ENCODE results near the gene EEF1AKMT3. TPM values are rescaled to one million over a fixed set of nuclear protein-coding genes. Genes with fewer than 3 reads are reported as not detected.
A peak's percentile ranks its signal among the peaks of the same experiment; 100 is the strongest.

EEF1AKMT3 gene
- total RNA-seq, 1 experiment from 2014 or later = 100 TPM

DNA sequence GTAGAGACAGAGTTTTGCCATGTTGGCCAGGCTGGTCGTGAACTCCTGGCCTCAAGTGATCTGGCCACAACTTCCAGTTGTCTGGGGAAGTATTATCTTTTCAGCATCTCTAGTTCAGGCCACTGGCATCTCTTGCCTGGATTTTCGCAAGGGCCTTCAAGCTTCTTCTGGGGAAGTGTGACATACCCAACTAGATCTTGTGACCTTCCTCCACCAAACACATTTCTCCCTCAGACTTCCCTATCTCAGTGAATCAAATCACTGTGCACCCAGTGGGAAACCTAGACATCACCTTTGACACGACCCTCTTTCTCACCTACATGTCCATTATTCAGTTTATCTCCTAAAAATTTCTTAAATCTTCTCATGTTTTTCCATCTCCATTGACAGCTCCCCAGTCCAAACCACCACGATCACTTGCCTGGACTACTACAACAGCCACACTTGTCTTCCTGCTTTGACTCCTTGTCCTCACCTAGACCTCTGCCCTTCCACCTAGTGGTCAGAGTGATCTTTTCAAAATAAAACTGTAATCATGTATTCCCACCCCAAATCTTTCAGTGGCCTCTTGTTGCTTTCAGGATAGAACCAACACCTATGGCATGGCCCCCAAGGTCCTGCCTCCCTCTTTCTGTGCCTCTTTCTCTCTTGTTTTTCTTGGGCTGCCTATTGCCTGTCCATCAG is 3.3 kb downstream of the EEF1AKMT3 start:
- H3K4me3 ChIP-seq = no peak overlapping the region
- peaks cover 9% of the 10 kb centered on the region for H3K4me1 ChIP-seq
- H3K36me3 ChIP-seq = peaks cover 12% of the 10 kb centered on the region
- no peaks in the 10 kb centered on the region for H3K9me3 ChIP-seq (replicated peaks)
- peak in 1 of 2 experiments; percentile 70 for DNase-seq
- no peak overlapping the region for H3K27ac ChIP-seq
- no peaks in the 10 kb centered on the region for H3K27me3 ChIP-seq

DNA sequence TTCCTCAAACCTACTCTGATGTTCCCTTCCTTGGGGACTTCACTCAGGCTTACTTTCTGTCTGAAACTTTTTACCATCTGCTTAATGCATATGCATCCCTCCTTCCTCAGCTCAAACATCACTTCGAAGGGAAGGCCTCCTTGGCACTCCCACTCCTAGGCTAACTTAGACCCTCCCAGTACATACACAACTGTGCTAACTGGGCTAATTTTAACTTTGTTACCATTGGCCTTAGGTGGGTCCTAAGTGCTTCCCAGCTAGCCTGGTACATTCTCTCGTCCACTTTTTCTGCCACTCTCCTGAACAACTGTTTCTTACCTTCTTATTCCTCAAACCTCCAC is 3.8 kb downstream of the EEF1AKMT3 start:
- Histone ChIP-seq H3K27ac (no peak overlapping the region), H3K27me3 (no peaks in the 10 kb centered on the region), H3K4me3 (no peak overlapping the region), H3K36me3 (peaks cover 9% of the 10 kb centered on the region), H3K4me1 (peaks cover 5% of the 10 kb centered on the region; the same call in 1 of the 2 replicates), H3K9me3 (replicated peaks) (no peaks in the 10 kb centered on the region)
- DNase-seq = no peak

DNA sequence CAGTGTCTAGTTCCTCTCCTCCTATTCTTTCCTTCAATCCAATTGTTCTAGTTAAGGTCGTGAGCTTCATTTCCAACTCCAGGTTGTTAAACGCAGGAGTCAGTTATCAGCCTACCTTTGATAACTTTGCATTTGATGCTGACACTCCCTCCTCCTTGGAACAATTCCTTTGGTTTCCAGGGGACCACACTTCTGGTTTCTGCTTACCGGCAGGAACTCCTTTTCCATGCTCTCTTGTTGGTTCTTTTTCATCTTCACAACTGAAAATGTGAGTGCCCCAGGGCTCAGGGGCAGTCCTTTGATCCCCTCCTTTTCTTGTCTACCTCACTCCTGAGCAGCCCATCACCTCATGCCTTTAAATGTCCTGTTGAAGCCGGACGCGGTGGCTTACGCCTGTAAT is 5.0 kb downstream of the EEF1AKMT3 start:
- Histone ChIP-seq H3K4me3 (no peak overlapping the region), H3K27me3 (no peaks in the 10 kb centered on the region), H3K9me3 (replicated peaks) (no peaks in the 10 kb centered on the region), H3K27ac (no peak overlapping the region), H3K4me1 (peaks cover 10% of the 10 kb centered on the region), H3K36me3 (peaks cover 9% of the 10 kb centered on the region)
- no peak for DNase-seq

- no peaks in the 10 kb centered on the region for H3K27me3 ChIP-seq
- peaks cover 10% of the 10 kb centered on the region for H3K4me1 ChIP-seq
- no peak overlapping the region for H3K4me3 ChIP-seq
- H3K36me3 ChIP-seq = peaks cover 9% of the 10 kb centered on the region
- H3K9me3 ChIP-seq (replicated peaks) = no peaks in the 10 kb centered on the region
- H3K27ac ChIP-seq = no peak overlapping the region
- DNase-seq = no peak
These were observed 5.5 kb downstream of the EEF1AKMT3 start for GRCh38 chr12:57777911-57778310.

- H3K4me1 ChIP-seq = peaks cover 10% of the 10 kb centered on the region
- no peak overlapping the region for H3K27ac ChIP-seq
- no peak overlapping the region for H3K4me3 ChIP-seq
- no peak for DNase-seq
- H3K9me3 ChIP-seq (replicated peaks) = no peaks in the 10 kb centered on the region
- peaks cover 16% of the 10 kb centered on the region for H3K36me3 ChIP-seq
- H3K27me3 ChIP-seq = no peaks in the 10 kb centered on the region
These were observed 7.3 kb downstream of the EEF1AKMT3 start for GRCh38 chr12:57779736-57780135.

- H3K36me3 ChIP-seq = peaks cover 22% of the 10 kb centered on the region
- H3K9me3 ChIP-seq (replicated peaks) = no peaks in the 10 kb centered on the region
- DNase-seq = no peak
- no peaks in the 10 kb centered on the region for H3K27me3 ChIP-seq
- H3K27ac ChIP-seq = no peak overlapping the region
- peaks cover 10% of the 10 kb centered on the region for H3K4me1 ChIP-seq
- H3K4me3 ChIP-seq = no peak overlapping the region
These were observed 8.0 kb downstream of the EEF1AKMT3 start for GRCh38 chr12:57780284-57780897.

GRCh38 chr12:57781244-57781643 is 8.8 kb downstream of the EEF1AKMT3 start:
- Histone ChIP-seq H3K4me3 (no peak overlapping the region; the same call in 1 of the 2 replicates), H3K27ac (no peak overlapping the region), H3K4me1 (peaks cover 10% of the 10 kb centered on the region), H3K27me3 (no peaks in the 10 kb centered on the region), H3K9me3 (replicated peaks) (no peaks in the 10 kb centered on the region), H3K36me3 (peaks cover 30% of the 10 kb centered on the region)
- no peak for DNase-seq

DNA sequence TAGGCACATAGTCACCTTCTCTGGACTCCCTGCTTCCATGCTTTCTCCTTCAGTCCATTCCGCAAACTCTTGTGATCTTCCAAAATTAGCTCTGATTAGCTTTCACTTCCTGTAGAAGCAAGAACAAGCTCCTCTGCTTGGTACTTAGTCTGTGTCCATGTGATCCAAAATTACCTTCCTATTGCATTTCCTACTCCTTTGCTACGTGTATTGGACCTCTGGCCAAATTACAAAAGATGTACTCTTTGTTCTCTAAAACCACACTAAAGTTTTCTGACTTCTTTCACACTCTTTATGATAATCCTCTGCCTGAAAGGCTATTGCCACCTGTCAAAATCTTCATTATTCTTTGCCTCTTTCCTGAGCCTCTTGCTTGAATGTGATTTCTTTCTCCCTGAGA is 9.4 kb downstream of the EEF1AKMT3 start:
- Histone ChIP-seq H3K27me3 (no peaks in the 10 kb centered on the region), H3K4me3 (no peak overlapping the region), H3K36me3 (peaks cover 36% of the 10 kb centered on the region), H3K27ac (no peak overlapping the region), H3K9me3 (replicated peaks) (no peaks in the 10 kb centered on the region), H3K4me1 (peaks cover 10% of the 10 kb centered on the region)
- DNase-seq = no peak

- peak overlapping the region; percentile 83 for H3K4me3 ChIP-seq
- peaks cover 10% of the 10 kb centered on the region for H3K4me1 ChIP-seq
- H3K27me3 ChIP-seq = no peaks in the 10 kb centered on the region
- peaks cover 38% of the 10 kb centered on the region for H3K36me3 ChIP-seq
- H3K27ac ChIP-seq = no peak overlapping the region
- no peak for DNase-seq
- no peaks in the 10 kb centered on the region for H3K9me3 ChIP-seq (replicated peaks)
These were observed 9.8 kb downstream of the EEF1AKMT3 start for GRCh38 chr12:57782243-57782607.

DNA sequence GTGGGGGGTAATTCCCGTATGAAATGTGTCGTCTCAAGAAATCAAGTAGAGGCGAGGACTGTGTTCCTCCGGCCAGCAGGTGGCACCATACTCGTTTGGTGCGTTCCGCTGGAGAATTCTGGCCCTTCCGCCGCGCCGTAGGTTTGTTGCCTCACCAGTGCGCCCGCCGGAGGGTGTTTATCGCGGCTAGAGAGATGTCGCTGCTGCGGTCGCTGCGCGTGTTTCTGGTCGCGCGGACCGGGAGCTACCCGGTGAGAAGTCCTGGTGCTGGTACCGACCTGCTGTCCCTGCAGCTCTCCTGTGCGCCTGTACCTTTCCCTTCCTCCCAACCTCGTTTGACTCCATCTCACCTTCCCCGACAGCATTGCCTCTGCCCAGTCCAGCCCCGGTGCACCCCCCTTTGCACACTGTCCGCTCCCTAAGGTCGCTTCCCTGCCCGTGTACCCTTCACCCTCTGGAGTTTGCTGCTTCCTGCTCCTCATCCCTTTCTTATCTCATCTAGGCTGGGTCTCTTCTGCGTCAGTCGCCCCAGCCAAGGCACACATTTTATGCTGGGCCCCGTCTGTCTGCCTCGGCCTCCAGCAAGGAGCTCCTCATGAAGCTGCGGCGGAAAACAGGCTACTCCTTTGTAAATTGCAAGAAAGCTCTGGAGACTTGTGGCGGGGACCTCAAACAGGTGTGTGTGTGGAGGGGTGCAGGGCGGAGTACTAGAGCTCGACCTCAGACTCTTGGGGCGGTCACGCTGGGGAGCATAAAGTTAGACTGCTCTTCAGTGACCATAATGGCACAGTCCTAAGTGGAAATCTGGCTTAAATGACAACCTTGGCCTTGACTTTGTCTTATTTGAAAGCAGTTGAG is 10.4 kb downstream of the EEF1AKMT3 start, which contains the start of gene TSFM:
TSS of gene TSFM (plus strand) at position 180 of the 858 bp plus-strand sequence. CDS start at position 195, 15 bp downstream.
- H3K4me3 ChIP-seq = peak within 1 kb of the TSS; percentile 83
- no peaks in the 10 kb centered on the region for H3K27me3 ChIP-seq
- H3K9me3 ChIP-seq (replicated peaks) = no peaks in the 10 kb centered on the region
- H3K27ac ChIP-seq = peak within 1 kb of the TSS; percentile 39
- peaks cover 10% of the 10 kb centered on the region for H3K4me1 ChIP-seq
- DNase-seq = peak; percentile 100
- peaks cover 43% of the 10 kb centered on the region for H3K36me3 ChIP-seq

DNA sequence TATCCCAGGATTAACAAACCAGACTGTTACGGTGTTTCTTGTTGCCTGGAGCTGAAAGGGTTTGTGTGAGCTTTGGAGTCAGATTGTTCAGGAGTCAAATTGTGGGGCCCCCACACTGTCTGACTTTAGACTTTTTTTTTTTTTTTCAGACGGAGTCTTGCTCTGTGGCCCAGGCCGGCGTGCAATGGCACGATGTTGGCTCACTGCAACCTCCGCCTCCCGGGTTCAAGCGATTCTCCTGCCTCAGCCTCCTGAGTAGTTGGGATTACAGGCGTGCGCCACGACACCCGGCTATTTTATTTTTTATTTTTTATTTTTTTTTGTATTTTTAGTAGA is 11.0 kb downstream of the EEF1AKMT3 start:
- Histone ChIP-seq H3K27ac (peak overlapping the region; percentile 39; the same call in 1 of the 2 replicates), H3K4me1 (peaks cover 10% of the 10 kb centered on the region), H3K9me3 (replicated peaks) (no peaks in the 10 kb centered on the region), H3K36me3 (peaks cover 49% of the 10 kb centered on the region), H3K27me3 (no peaks in the 10 kb centered on the region), H3K4me3 (peak overlapping the region; percentile 83)
- no peak for DNase-seq

GRCh38 chr12:57783861-57784260 is 11.4 kb downstream of the EEF1AKMT3 start:
- Histone ChIP-seq H3K4me1 (peaks cover 10% of the 10 kb centered on the region), H3K27ac (no peak overlapping the region), H3K9me3 (replicated peaks) (no peaks in the 10 kb centered on the region), H3K4me3 (0 out of 2 replicates have a peak overlapping the region, but pooled peaks have one; percentile 0), H3K27me3 (no peaks in the 10 kb centered on the region), H3K36me3 (peaks cover 52% of the 10 kb centered on the region)
- no peak for DNase-seq

DNA sequence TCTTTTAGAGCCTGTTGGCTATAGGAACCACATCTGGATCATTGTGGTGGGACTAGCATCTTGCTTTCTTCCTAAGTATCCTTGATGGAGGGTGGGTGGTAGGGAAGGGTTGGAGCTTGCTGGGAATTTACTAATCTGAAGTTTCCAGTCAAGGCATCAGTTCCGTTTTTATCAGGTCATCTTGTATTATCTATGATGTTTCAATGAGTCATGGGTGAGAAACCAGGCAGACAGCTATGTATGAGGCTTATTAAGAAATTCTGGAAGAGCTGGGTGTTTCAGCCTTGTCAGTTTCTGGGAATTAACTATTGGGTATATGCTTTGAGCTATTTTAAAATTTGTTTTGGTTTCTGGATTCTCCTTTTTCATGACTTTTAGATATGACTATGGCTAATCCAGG is 21.5 kb downstream of the EEF1AKMT3 start:
- Histone ChIP-seq H3K9me3 (replicated peaks) (no peaks in the 10 kb centered on the region), H3K4me3 (no peak overlapping the region), H3K4me1 (no peaks in the 10 kb centered on the region), H3K36me3 (peaks cover 94% of the 10 kb centered on the region), H3K27ac (no peak overlapping the region), H3K27me3 (no peaks in the 10 kb centered on the region)
- no peak for DNase-seq

GRCh38 chr12:57795354-57795753 is 22.9 kb downstream of the EEF1AKMT3 start:
- Histone ChIP-seq H3K4me1 (no peaks in the 10 kb centered on the region), H3K4me3 (no peak overlapping the region), H3K36me3 (peaks cover 95% of the 10 kb centered on the region), H3K27me3 (no peaks in the 10 kb centered on the region), H3K9me3 (replicated peaks) (no peaks in the 10 kb centered on the region), H3K27ac (no peak overlapping the region)
- no peak for DNase-seq

DNA sequence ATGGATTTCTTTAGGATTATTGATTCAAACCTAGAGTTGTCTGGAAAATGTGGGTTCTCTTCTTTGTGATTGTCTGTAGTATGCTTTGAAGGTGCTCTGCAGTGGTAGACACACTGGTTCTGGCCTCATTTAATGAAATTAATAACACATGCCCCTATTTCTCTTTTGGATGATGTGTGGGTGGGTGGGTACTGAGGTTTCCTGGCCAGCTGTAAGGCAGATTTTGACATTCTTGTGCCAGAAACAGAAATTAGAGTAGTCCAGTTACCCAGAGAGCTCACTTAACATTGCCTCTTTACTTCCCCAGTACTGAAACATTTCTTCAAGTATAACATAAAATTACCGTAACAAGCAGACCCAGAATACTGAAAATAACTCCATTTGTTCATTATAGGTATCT is 24.6 kb downstream of the EEF1AKMT3 start:
- Histone ChIP-seq H3K27ac (no peak overlapping the region), H3K36me3 (peaks cover 86% of the 10 kb centered on the region), H3K9me3 (replicated peaks) (no peaks in the 10 kb centered on the region), H3K4me3 (no peak overlapping the region), H3K4me1 (no peaks in the 10 kb centered on the region), H3K27me3 (no peaks in the 10 kb centered on the region)
- no peak for DNase-seq

Data from SJCRH30 (cell line).